Epithelial cell of proximal tubule (primary cell): ENCODE measurements around the gene COX6B2. TPM values are rescaled to one million over a fixed set of nuclear protein-coding genes. Genes with fewer than 3 reads are reported as not detected.
A peak's percentile ranks its signal among the peaks of the same experiment; 100 is the strongest.

Experiments
- DNase-seq: peaks from one replicate; pipeline ENCODE4 v3.0.0-alpha.2; 2011; ENCODE audit warnings: low read depth
- H3K4me3 ChIP-seq: 2 replicates; pipeline ENCODE4 v1.5.1; 2011; ENCODE audit warnings: low read depth, mild to moderate bottlenecking, low read length
- CTCF ChIP-seq: conservative IDR thresholded peaks from 2 replicates; pipeline ENCODE4 v1.5.1; 2012; ENCODE audit warnings: low read depth, mild to moderate bottlenecking, low read length
- total RNA-seq: library from RNA; depleted of rRNA; stranded (reverse); fragments of >200 nt; gene quantifications from 2 replicates; pipeline ENCODE4 v1.2.3, GENCODE V29; 2015

Gene COX6B2
- total RNA-seq, 1 donor from 2014 or later: 0.23 TPM

- DNase-seq: no peak
- TF ChIP-seq CTCF: no peak
- peak within 1 kb of the TSS; percentile 48 for H3K4me3 ChIP-seq
Observed at GRCh38 chr19:55370305-55370988, 15.9 kb upstream of the COX6B2 start, which contains the start of gene IL11. Gene IL11 (minus strand): TSS chr19:55370463. CDS start chr19:55370310, 153 bp downstream.

- TF ChIP-seq CTCF: no peak
- no peak for DNase-seq
- peak overlapping the region; percentile 48 for H3K4me3 ChIP-seq
Observed at GRCh38 chr19:55369653-55370304, 15.3 kb upstream of the COX6B2 start.

GRCh38 chr19:55368701-55369563, 14.4 kb upstream of the COX6B2 start:
- peak overlapping the region; percentile 34 for H3K4me3 ChIP-seq
- DNase-seq: no peak
- TF ChIP-seq CTCF: no peak

- DNase-seq: no peak
Observed at GRCh38 chr19:55368106-55368505, 13.6 kb upstream of the COX6B2 start.

GRCh38 chr19:55366790-55367189, 12.3 kb upstream of the COX6B2 start:
- TF ChIP-seq CTCF: no peak
- DNase-seq: no peak

More at GRCh38 chr19:55368106-55368505, 13.6 kb upstream of the COX6B2 start:
- no peak overlapping the region for H3K4me3 ChIP-seq
- no peak for TF ChIP-seq CTCF

GRCh38 chr19:55365964-55366363, 11.4 kb upstream of the COX6B2 start:
- no peak overlapping the region for H3K4me3 ChIP-seq
- no peak for DNase-seq
- no peak for TF ChIP-seq CTCF

More at GRCh38 chr19:55366790-55367189, 12.3 kb upstream of the COX6B2 start:
- H3K4me3 ChIP-seq: no peak overlapping the region
